HepG2 (cell line): ENCODE data around the gene SMYD1. TPM values are rescaled to one million over a fixed set of nuclear protein-coding genes. Genes with fewer than 3 reads are reported as not detected.

ENCODE experiments used
- FOXC1 ChIP-seq: sonication (generic); formaldehyde crosslinking; IDR thresholded peaks from 2 replicates; pipeline ENCODE4 v1.8.0; 2022; ENCODE audit warnings: mild to moderate bottlenecking, missing genetic modification reagents, borderline replicate concordance
- FOXK1 ChIP-seq: sonication (generic); formaldehyde crosslinking; IDR thresholded peaks from 2 replicates; pipeline ENCODE4 v1.4.0; 2020; ENCODE audit warnings: low read depth, missing genetic modification reagents, borderline replicate concordance
- HMGXB3 ChIP-seq: sonication (generic); formaldehyde crosslinking; IDR thresholded peaks from 2 replicates; pipeline ENCODE4 v1.4.0; 2020; ENCODE audit warnings: missing genetic modification reagents, borderline replicate concordance
- RARG ChIP-seq: sonication (generic); formaldehyde crosslinking; IDR thresholded peaks from 2 replicates; pipeline ENCODE4 v1.4.0; 2020; ENCODE audit warnings: low read depth, mild to moderate bottlenecking, missing genetic modification reagents
- RBM22 ChIP-seq: fragments of 200-400 bp; formaldehyde crosslinking; optimal IDR thresholded peaks from 2 replicates; pipeline ENCODE3; 2017; ENCODE audit warnings: mild to moderate bottlenecking, low read length, moderate library complexity
- ZBTB10 ChIP-seq: sonication (generic); formaldehyde crosslinking; IDR thresholded peaks from 2 replicates; pipeline ENCODE4 v1.4.0; 2020; ENCODE audit warnings: missing genetic modification reagents, borderline replicate concordance
- ZFP1 ChIP-seq: IDR thresholded peaks from 2 replicates; pipeline ENCODE4 v1.6.1; 2016
- ZNF468 ChIP-seq: sonication (generic); formaldehyde crosslinking; IDR thresholded peaks from 2 replicates; pipeline ENCODE4 v1.8.0; 2022; ENCODE audit warnings: mild to moderate bottlenecking, moderate library complexity, missing genetic modification reagents
- ZNF639 ChIP-seq: conservative IDR thresholded peaks from 2 replicates; pipeline ENCODE4 v1.6.1; 2018; ENCODE audit warnings: missing genetic modification reagents
- ZNF780A ChIP-seq: sonication (generic); formaldehyde crosslinking; IDR thresholded peaks from 2 replicates; pipeline ENCODE4 v1.8.0; 2022; ENCODE audit warnings: mild to moderate bottlenecking, missing genetic modification reagents, moderate library complexity
- ZNF790 ChIP-seq: sonication (generic); formaldehyde crosslinking; IDR thresholded peaks from 2 replicates; pipeline ENCODE4 v1.8.0; 2022; ENCODE audit warnings: missing genetic modification reagents, mild to moderate bottlenecking, borderline replicate concordance
- ZNF800 ChIP-seq: sonication (generic); formaldehyde crosslinking; IDR thresholded peaks from 2 replicates; pipeline ENCODE4 v1.4.0; 2020; ENCODE audit warnings: missing genetic modification reagents
- ZNF883 ChIP-seq: sonication (generic); formaldehyde crosslinking; IDR thresholded peaks from 2 replicates; pipeline ENCODE4 v1.5.1; 2020; ENCODE audit warnings: mild to moderate bottlenecking, missing genetic modification reagents; ENCODE audit errors: not compliant biosample characterization
- ZUFSP ChIP-seq: sonication (generic); formaldehyde crosslinking; IDR thresholded peaks from 2 replicates; pipeline ENCODE4 v1.9.0; 2021; ENCODE audit warnings: missing genetic modification reagents, mild to moderate bottlenecking, borderline replicate concordance
- polyA plus RNA-seq, 8 experiments: library from polyadenylated mRNA; depleted of rRNA in 3 of 8; stranded (reverse) in 7 of 8; unstranded in 1 of 8; fragments of >200 nt; fragmentation: Illumina TruSeq in 4 of 8; extraction: Trizol in 4 of 8; gene quantifications; 2 replicates each; pipeline versions ENCODE4 v1.2.1 to v1.2.3, GENCODE V29; 2011 to 2016; ENCODE audit warnings: low read depth in 4 of 8, missing spikeins in 1 of 8, mixed read lengths in 1 of 8; ENCODE audit not compliant: insufficient read depth in 1 of 8
- total RNA-seq, 5 experiments: library from RNA; depleted of rRNA; stranded (reverse); fragments of >200 nt; fragmentation: Illumina TruSeq; extraction: Trizol; gene quantifications; 2 replicates each; pipeline ENCODE4 v1.2.3, GENCODE V29; 2016; ENCODE audit warnings: low read depth in 1 of 5

The SMYD1 gene
- total and polyA plus RNA-seq, 2 of the 13 experiments (the other 11 are each of a cell fraction or from before 2014, with no cell fraction given): not detected

- TF ChIP-seq HMGXB3 (CRISPR knock-in tag): peak; percentile 85
- TF ChIP-seq RARG (CRISPR knock-in tag): no peak; the same call in 1 of the 2 replicates
- TF ChIP-seq ZNF639: no peak
- TF ChIP-seq ZNF468 (CRISPR knock-in tag): no peak
- TF ChIP-seq RBM22: peak; percentile 96
- TF ChIP-seq FOXC1 (CRISPR knock-in tag): peak; percentile 69; the same call in 1 of the 2 replicates
- TF ChIP-seq ZFP1 (CRISPR knock-in tag): peak; percentile 67
- peak; percentile 90 for TF ChIP-seq ZNF780A
- peak; percentile 84 for TF ChIP-seq ZNF883
- TF ChIP-seq FOXK1 (CRISPR knock-in tag): peak; percentile 74; the same call in 1 of the 2 replicates
- TF ChIP-seq ZBTB10 (CRISPR knock-in tag): 0 out of 2 replicates have a peak, but pooled peaks have one; percentile 80
- TF ChIP-seq ZNF800: peak; percentile 87
- TF ChIP-seq ZNF790 (CRISPR knock-in tag): no peak
- TF ChIP-seq ZUFSP (CRISPR knock-in tag): no peak
Measured at GRCh38 chr2:88127888-88128653, 60.4 kb downstream of the SMYD1 start, which contains the start of gene FABP1 (continued).
